Measurements from ENCODE around the gene SLC1A3.

DNA sequence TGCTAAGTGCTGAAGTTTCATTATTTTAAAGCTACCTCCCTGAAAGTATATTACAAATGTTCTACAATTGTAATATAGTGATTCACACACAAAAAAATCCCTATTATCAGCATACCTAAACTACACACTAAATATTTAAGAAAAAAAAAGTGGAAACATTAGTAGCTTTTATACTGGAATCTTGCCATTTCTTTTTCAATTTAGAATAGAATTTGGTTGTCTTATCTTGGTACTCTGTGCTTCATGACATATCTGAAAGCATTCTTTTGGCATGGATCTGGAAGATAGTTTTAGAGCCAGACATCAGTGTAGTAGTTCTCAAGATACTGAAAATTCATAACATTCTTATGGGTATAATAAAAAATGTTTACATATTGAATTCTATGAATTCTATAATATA, 35.0 kb downstream of the SLC1A3 start:
- TF ChIP-seq, protein P1, sequence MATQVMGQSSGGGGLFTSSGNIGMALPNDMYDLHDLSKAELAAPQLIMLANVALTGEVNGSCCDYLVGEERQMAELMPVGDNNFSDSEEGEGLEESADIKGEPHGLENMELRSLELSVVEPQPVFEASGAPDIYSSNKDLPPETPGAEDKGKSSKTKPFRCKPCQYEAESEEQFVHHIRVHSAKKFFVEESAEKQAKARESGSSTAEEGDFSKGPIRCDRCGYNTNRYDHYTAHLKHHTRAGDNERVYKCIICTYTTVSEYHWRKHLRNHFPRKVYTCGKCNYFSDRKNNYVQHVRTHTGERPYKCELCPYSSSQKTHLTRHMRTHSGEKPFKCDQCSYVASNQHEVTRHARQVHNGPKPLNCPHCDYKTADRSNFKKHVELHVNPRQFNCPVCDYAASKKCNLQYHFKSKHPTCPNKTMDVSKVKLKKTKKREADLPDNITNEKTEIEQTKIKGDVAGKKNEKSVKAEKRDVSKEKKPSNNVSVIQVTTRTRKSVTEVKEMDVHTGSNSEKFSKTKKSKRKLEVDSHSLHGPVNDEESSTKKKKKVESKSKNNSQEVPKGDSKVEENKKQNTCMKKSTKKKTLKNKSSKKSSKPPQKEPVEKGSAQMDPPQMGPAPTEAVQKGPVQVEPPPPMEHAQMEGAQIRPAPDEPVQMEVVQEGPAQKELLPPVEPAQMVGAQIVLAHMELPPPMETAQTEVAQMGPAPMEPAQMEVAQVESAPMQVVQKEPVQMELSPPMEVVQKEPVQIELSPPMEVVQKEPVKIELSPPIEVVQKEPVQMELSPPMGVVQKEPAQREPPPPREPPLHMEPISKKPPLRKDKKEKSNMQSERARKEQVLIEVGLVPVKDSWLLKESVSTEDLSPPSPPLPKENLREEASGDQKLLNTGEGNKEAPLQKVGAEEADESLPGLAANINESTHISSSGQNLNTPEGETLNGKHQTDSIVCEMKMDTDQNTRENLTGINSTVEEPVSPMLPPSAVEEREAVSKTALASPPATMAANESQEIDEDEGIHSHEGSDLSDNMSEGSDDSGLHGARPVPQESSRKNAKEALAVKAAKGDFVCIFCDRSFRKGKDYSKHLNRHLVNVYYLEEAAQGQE (IDR thresholded peaks at IDR 0.05; ENCODE audit: low read depth): no peak
- TF ChIP-seq, protein P2, sequence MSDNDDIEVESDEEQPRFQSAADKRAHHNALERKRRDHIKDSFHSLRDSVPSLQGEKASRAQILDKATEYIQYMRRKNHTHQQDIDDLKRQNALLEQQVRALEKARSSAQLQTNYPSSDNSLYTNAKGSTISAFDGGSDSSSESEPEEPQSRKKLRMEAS (IDR thresholded peaks at IDR 0.05): no peak
